A549 (cell line): ENCODE results near the gene ZNF146. TPM values are rescaled to one million over a fixed set of nuclear protein-coding genes. Genes with fewer than 3 reads are reported as not detected.

ENCODE experiments used
- ATOH8 ChIP-seq: fragments of 250-450 bp; sonication (Bioruptor Pico); IDR thresholded peaks from 2 replicates; pipeline ENCODE4 v1.5.0; 2020; ENCODE audit warnings: low read depth, mild to moderate bottlenecking, moderate library complexity
- CTCF ChIP-seq: fragments of >200 bp; sonication (Bioruptor Twin); formaldehyde crosslinking; IDR thresholded peaks from 3 replicates; pipeline ENCODE4 v1.5.1; 2016
- ELK1 ChIP-seq: fragments of 150-350 bp; IDR thresholded peaks from 2 replicates; pipeline ENCODE4 v1.6.1; 2014; ENCODE audit warnings: low read depth, mild to moderate bottlenecking, low read length
- EP300 ChIP-seq, 2 experiments: fragments of >200 bp; sonication (Bioruptor Twin); formaldehyde crosslinking; IDR thresholded peaks; 2 replicates in 1 of 2; 3 replicates in 1 of 2; pipeline ENCODE4 v1.6.1; 2016 to 2017
- ESRRA ChIP-seq: fragments of 150-350 bp; IDR thresholded peaks from 2 replicates; pipeline ENCODE4 v1.6.1; 2014; ENCODE audit warnings: mild to moderate bottlenecking, low read length, borderline replicate concordance
- FOSB ChIP-seq: fragments of 250-450 bp; sonication (Bioruptor Pico); IDR thresholded peaks from 2 replicates; pipeline ENCODE4 v1.5.0; 2020; ENCODE audit warnings: mild to moderate bottlenecking, moderate library complexity
- HES2 ChIP-seq: fragments of >200 bp; sonication (Bioruptor Twin); formaldehyde crosslinking; IDR thresholded peaks from 2 replicates; pipeline ENCODE4 v1.6.1; 2016
- HOXA7 ChIP-seq: fragments of 250-450 bp; sonication (Bioruptor Pico); IDR thresholded peaks from 2 replicates; pipeline ENCODE4 v1.5.0; 2020; ENCODE audit warnings: mild to moderate bottlenecking, moderate library complexity
- HOXB13 ChIP-seq: fragments of 250-450 bp; sonication (Bioruptor Pico); IDR thresholded peaks from 2 replicates; pipeline ENCODE4 v1.5.0; 2020; ENCODE audit warnings: low read depth, mild to moderate bottlenecking, moderate library complexity
- JUNB ChIP-seq: fragments of >200 bp; sonication (Bioruptor Twin); formaldehyde crosslinking; IDR thresholded peaks from 2 replicates; pipeline ENCODE4 v1.6.1; 2016
- MAZ ChIP-seq: fragments of 150-350 bp; IDR thresholded peaks from 2 replicates; pipeline ENCODE4 v1.6.1; 2014; ENCODE audit warnings: antibody characterized with exemption, low read depth, low read length, borderline replicate concordance
- MYC ChIP-seq: IDR thresholded peaks from 2 replicates; pipeline ENCODE4 v1.6.1; 2012; ENCODE audit warnings: mild to moderate bottlenecking, inconsistent platforms, low read length, improper control_type of control experiment, borderline replicate concordance
- NFE2L2 ChIP-seq: fragments of 150-350 bp; conservative IDR thresholded peaks from 2 replicates; pipeline ENCODE4 v1.6.1; 2014; ENCODE audit warnings: low read length
- PBX3 ChIP-seq: IDR thresholded peaks from 2 replicates; pipeline ENCODE4 v1.6.1; 2012
- POLR2A ChIP-seq: IDR thresholded peaks from 2 replicates; pipeline ENCODE4 v1.6.1; 2012; ENCODE audit warnings: mild to moderate bottlenecking, low read length
- RARB ChIP-seq: fragments of 250-450 bp; sonication (Bioruptor Pico); IDR thresholded peaks from 2 replicates; pipeline ENCODE4 v1.8.0; 2021; ENCODE audit warnings: mild to moderate bottlenecking, moderate library complexity
- REST ChIP-seq: fragments of 200-600 bp; sonication (generic); IDR thresholded peaks from 2 replicates; pipeline ENCODE4 v1.6.1; 2016; ENCODE audit warnings: antibody characterized with exemption, mild to moderate bottlenecking, moderate library complexity
- RNF2 ChIP-seq: fragments of 200-600 bp; sonication (generic); IDR thresholded peaks from 2 replicates; pipeline ENCODE4 v1.6.1; 2016; ENCODE audit warnings: low read depth, mild to moderate bottlenecking, antibody characterized with exemption, moderate library complexity, borderline replicate concordance
- USF2 ChIP-seq: fragments of 450-650 bp; IDR thresholded peaks from 2 replicates; pipeline ENCODE4 v1.6.1; 2014; ENCODE audit warnings: antibody characterized with exemption
- ZC3H11A ChIP-seq: fragments of 450-650 bp; IDR thresholded peaks from 2 replicates; pipeline ENCODE4 v1.6.1; 2014; ENCODE audit warnings: antibody characterized with exemption, mild to moderate bottlenecking
- ZNF302 ChIP-seq: fragments of 250-450 bp; sonication (Bioruptor Pico); IDR thresholded peaks from 2 replicates; pipeline ENCODE4 v1.9.0; 2021; ENCODE audit warnings: inconsistent platforms, mild to moderate bottlenecking, moderate library complexity
- polyA plus RNA-seq, 4 experiments: library from polyadenylated mRNA; depleted of rRNA in 3 of 4; stranded (reverse); fragments of >200 nt; fragmentation: RNase III in 1 of 4; extraction: RNeasy Plus Mini Kit Qiagen cat#74134 plus additional on column Dnase treatment in 1 of 4; gene quantifications; 2 replicates in 3 of 4; 3 replicates in 1 of 4; pipeline ENCODE4 v1.2.3, GENCODE V29; 2011 to 2017

Gene ZNF146
- polyA plus RNA-seq, 2 of the 4 experiments (the other 2 are of a cell fraction) = 157 to 362 TPM

- no peak for TF ChIP-seq REST
- TF ChIP-seq NFE2L2 = no peak
- peak; percentile 93 for TF ChIP-seq RARB (CRISPR knock-in tag)
- no peak for TF ChIP-seq JUNB
- TF ChIP-seq HOXB13 = no peak
- TF ChIP-seq FOSB (CRISPR knock-in tag) = peak; percentile 93
- 0 out of 2 replicates have a peak, but pooled peaks have one; percentile 11 for TF ChIP-seq ESRRA
- no peak for TF ChIP-seq ZNF302 (CRISPR knock-in tag)
- TF ChIP-seq ELK1 = no peak
- TF ChIP-seq HES2 = no peak
- TF ChIP-seq EP300 (IDR thresholded peaks at IDR 0.05) = no peak
- TF ChIP-seq MYC = no peak
- no peak for TF ChIP-seq POLR2A
- no peak for TF ChIP-seq CTCF
- TF ChIP-seq PBX3 = no peak; the same call in 1 of the 2 replicates
- peak; percentile 95 for TF ChIP-seq HOXA7 (CRISPR knock-in tag)
- TF ChIP-seq ATOH8 (CRISPR knock-in tag) = peak; percentile 48; the same call in 1 of the 2 replicates
- TF ChIP-seq MAZ = no peak
- no peak for TF ChIP-seq RNF2
- no peak for TF ChIP-seq ZC3H11A
- no peak for TF ChIP-seq USF2
- TF ChIP-seq, all 56 proteins: peak for 13
Measured at GRCh38 chr19:36215276-36216123, 594 bp downstream of the ZNF146 start (continued).
